Psoas muscle (tissue), 8 donors: ENCODE results near the gene ANAPC7. TPM values are rescaled to one million over a fixed set of nuclear protein-coding genes. Genes with fewer than 3 reads are reported as not detected.

Source experiments
- ATAC-seq, 4 donors: fragments of 200-7000 bp; cut with Tn5 transposase; one replicate each; pipeline ENCODE4 v1.9.1; 2020; ENCODE audit warnings: moderate library complexity in 3 of 4, mild to moderate bottlenecking in 2 of 4
- DNase-seq, 2 donors: peaks; one replicate each; pipeline ENCODE4 v3.0.0-alpha.2; 2020
- H3K27ac ChIP-seq: fragments of 200-600 bp; one replicate; pipeline ENCODE4 v1.8.0; 2022
- H3K27me3 ChIP-seq, 3 donors: fragments of 200-600 bp in 1 of 3; one replicate each; pipeline versions ENCODE4 v1.6.1 to v1.8.0; 2013 to 2022; ENCODE audit warnings: low read length in 2 of 3, mild to moderate bottlenecking in 2 of 3, moderate library complexity in 1 of 3; ENCODE audit not compliant: insufficient read depth in 3 of 3
- H3K36me3 ChIP-seq, 2 donors: fragments of 200-600 bp in 1 of 2; one replicate each; pipeline versions ENCODE4 v1.6.1 to v1.8.0; 2013 to 2022; ENCODE audit warnings: low read depth in 1 of 2, mild to moderate bottlenecking in 1 of 2, moderate library complexity in 1 of 2; ENCODE audit not compliant: insufficient read depth in 1 of 2
- H3K4me1 ChIP-seq: fragments of 200-600 bp; one replicate; pipeline ENCODE4 v1.8.0; 2022
- H3K4me3 ChIP-seq: fragments of 200-600 bp; one replicate; pipeline ENCODE4 v1.8.0; 2022; ENCODE audit warnings: mild to moderate bottlenecking
- H3K9me3 ChIP-seq: fragments of 200-600 bp; one replicate; pipeline ENCODE4 v1.8.0; 2022
- WGBS, 3 donors: extraction: QIAGEN DNeasy Blood & Tissue Kit; methylation state at CpG; one replicate each; pipeline versions ENCODE4 v1.1.6 to v1.1.7; 2013; 5-methylcytosine and 5-hydroxymethylcytosine counted together
- intact Hi-C, 2 donors: fragments of 100-400 bp; cut with DNase I; formaldehyde crosslinking; loops; one replicate each; pipeline versions ENCODE4 v1.11.0 to v1.14.2; 2022
- long read RNA-seq, 2 donors: library from polyadenylated mRNA; unstranded; transcript quantifications; one replicate each; pipeline ENCODE4 v2.0.0, GENCODE V29; 2021
- polyA plus RNA-seq, 3 donors: library from polyadenylated mRNA; stranded (reverse); fragments of 200-250 nt; gene quantifications; one replicate each; pipeline ENCODE4 v1.2.3, GENCODE V29; 2013
- total RNA-seq, 4 donors: library from RNA; stranded (reverse); fragmentation: NEBNext Ultra II Directional in 2 of 4; extraction: Animal tissue kit (Norgen Biotek cat#: 25700) in 2 of 4; gene quantifications; one replicate each; pipeline versions ENCODE4 v1.2.1 to v1.2.4, GENCODE V29; 2021 to 2023
- TF ChIP-seq, protein P1 (sequence below): fragments of 200-600 bp; IDR thresholded peaks from one replicate; pipeline ENCODE4 v1.8.0; 2022; ENCODE audit warnings: antibody characterized with exemption
- donor health status: healthy with polysubstance abuse.
- donor health status: DM: no; HTN: no; CAD: no; lungs with moderate emphysema.
- donor health status: Bipolar disorder and iron deficiency.
- donor health status: healthy.
- donor health status: DM: yes; HTN: yes; CAD: no.
- donor health status: DM: no; HTN: no; CAD: no.
- donor health status: DM: no; HTN: no; CAD: no.
- donor health status: DM: yes; HTN: yes; CAD: no.

Gene ANAPC7, protein sequence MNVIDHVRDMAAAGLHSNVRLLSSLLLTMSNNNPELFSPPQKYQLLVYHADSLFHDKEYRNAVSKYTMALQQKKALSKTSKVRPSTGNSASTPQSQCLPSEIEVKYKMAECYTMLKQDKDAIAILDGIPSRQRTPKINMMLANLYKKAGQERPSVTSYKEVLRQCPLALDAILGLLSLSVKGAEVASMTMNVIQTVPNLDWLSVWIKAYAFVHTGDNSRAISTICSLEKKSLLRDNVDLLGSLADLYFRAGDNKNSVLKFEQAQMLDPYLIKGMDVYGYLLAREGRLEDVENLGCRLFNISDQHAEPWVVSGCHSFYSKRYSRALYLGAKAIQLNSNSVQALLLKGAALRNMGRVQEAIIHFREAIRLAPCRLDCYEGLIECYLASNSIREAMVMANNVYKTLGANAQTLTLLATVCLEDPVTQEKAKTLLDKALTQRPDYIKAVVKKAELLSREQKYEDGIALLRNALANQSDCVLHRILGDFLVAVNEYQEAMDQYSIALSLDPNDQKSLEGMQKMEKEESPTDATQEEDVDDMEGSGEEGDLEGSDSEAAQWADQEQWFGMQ
- 10 to 100 TPM; 31.9 to 43.9 (median 40.2) TPM for total RNA-seq
- polyA plus RNA-seq = 10 to 100 TPM; 20.8 to 35.1 (median 24.0) TPM
- long read RNA-seq, donor 1, transcript ANAPC7-203 (11 exons, 3,045 nt) = major isoform, 48 of 58 reads
- long read RNA-seq, donor 1, partial matches to known transcripts = 3 of 58 reads
- long read RNA-seq, donor 1, other reads (novel, unspliced or antisense) = 4 of 58 reads
- long read RNA-seq, donor 2, transcript ANAPC7-203 (11 exons, 3,045 nt) = major isoform, 29 of 53 reads
- long read RNA-seq, donor 2, transcript ANAPC7-201 (10 exons, 2,200 nt) = minor isoform, 6 of 53 reads
- long read RNA-seq, donor 2, partial matches to known transcripts = 4 of 53 reads
- long read RNA-seq, donor 2, other reads (novel, unspliced or antisense) = 14 of 53 reads

DNA sequence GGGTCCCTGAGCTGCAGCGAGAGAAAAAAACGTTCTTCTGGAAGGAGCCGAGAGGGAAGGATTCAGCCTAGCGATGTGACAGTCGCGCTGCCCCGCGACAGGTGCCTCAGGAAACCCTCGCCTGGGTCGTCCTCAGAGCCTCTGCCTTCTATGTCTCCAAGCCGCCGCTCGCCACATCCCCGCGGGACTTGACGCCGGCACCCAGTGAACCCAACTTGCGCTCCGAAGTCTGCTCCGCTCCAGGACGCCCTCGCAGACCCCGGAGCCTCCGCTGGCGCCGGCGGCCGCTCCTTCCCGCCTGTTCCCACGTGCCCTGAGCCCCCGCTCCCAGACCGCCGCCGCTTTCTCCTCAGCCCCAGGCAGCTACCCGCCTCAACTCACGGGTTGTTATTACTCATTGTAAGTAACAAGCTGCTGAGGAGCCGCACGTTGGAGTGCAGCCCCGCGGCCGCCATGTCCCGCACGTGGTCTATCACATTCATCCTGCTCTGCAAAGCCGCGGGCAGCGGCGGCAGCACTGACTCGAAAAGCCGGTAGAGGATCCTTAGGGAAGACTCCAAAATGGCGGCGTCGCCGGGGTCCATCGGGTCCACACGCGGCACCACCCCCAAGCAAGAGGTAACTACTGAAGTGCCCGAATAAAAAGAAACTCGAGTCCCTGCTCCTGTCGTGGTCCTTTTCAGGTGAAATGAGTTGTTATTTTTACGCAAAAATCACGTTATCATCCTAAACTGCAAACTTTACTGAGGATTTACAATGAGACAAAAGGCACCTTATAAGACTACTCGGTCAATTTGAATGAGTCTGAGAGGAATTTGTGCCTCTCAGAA lies at the start of gene ANAPC7:
TSS of gene ANAPC7 (minus strand) at position 563 of the 830 bp plus-strand sequence. CDS start at position 482, 81 bp downstream.
- intact Hi-C loops = no loop called here
- peak within 1 kb of the TSS; percentile 96 for H3K4me3 ChIP-seq
- no peaks in the 10 kb centered on the region for H3K27me3 ChIP-seq
- peak within 1 kb of the TSS; percentile 95 for H3K27ac ChIP-seq
- peak; percentile 91 to 97 for DNase-seq
- WGBS, 3 donors = 0 to 1% (median 0%) methylated on average over 58 to 62 of the region's 62 CpGs
- H3K9me3 ChIP-seq = no peaks in the 10 kb centered on the region
- peaks cover 0 to 32% of the 10 kb centered on the region in 2 donors for H3K36me3 ChIP-seq
- ATAC-seq = peak; percentile 98 to 99 (median 98)
- H3K4me1 ChIP-seq = peaks cover 6% of the 10 kb centered on the region
- TF ChIP-seq, protein P1, sequence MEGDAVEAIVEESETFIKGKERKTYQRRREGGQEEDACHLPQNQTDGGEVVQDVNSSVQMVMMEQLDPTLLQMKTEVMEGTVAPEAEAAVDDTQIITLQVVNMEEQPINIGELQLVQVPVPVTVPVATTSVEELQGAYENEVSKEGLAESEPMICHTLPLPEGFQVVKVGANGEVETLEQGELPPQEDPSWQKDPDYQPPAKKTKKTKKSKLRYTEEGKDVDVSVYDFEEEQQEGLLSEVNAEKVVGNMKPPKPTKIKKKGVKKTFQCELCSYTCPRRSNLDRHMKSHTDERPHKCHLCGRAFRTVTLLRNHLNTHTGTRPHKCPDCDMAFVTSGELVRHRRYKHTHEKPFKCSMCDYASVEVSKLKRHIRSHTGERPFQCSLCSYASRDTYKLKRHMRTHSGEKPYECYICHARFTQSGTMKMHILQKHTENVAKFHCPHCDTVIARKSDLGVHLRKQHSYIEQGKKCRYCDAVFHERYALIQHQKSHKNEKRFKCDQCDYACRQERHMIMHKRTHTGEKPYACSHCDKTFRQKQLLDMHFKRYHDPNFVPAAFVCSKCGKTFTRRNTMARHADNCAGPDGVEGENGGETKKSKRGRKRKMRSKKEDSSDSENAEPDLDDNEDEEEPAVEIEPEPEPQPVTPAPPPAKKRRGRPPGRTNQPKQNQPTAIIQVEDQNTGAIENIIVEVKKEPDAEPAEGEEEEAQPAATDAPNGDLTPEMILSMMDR = peak; percentile 3

DNA sequence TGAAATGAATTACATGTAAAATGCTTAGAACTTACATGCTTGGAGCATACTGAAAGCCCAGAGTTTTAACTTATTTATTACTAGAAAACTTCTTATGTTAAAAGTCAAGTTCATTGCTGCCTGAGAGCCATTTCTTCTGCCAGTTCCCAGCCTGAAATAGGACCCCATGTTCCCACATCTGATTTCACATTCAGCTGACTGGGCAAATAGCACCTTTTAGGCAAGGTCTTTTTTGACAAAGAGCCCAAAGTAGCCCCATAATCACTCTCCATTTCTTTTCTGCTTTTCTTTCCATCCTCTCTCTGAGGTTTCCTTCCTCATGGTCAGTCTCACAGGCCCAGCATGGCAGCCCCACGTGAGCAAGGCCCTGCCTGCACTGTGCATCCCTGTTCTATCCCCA lies 47.8 kb upstream of the ANAPC7 start:
- no peaks in the 10 kb centered on the region for H3K27me3 ChIP-seq
- 63 to 88% (median 66%) methylated on average over 1 of the region's 1 CpG for WGBS, 3 donors
- TF ChIP-seq, protein P1 = no peak
- ATAC-seq (no peak), DNase-seq (no peak)
- intact Hi-C loops = loop anchor here (5.0 to 10.0 kb wide), 4 partner anchors 151 to 864 kb away; no protein-coding TSS in a partner anchor
- no peak overlapping the region for H3K4me3 ChIP-seq
- H3K27ac ChIP-seq = peak overlapping the region; percentile 89
- no peaks in the 10 kb centered on the region for H3K9me3 ChIP-seq
- peaks cover 9 to 42% of the 10 kb centered on the region in 2 donors for H3K36me3 ChIP-seq
- H3K4me1 ChIP-seq = peaks cover 15% of the 10 kb centered on the region

DNA sequence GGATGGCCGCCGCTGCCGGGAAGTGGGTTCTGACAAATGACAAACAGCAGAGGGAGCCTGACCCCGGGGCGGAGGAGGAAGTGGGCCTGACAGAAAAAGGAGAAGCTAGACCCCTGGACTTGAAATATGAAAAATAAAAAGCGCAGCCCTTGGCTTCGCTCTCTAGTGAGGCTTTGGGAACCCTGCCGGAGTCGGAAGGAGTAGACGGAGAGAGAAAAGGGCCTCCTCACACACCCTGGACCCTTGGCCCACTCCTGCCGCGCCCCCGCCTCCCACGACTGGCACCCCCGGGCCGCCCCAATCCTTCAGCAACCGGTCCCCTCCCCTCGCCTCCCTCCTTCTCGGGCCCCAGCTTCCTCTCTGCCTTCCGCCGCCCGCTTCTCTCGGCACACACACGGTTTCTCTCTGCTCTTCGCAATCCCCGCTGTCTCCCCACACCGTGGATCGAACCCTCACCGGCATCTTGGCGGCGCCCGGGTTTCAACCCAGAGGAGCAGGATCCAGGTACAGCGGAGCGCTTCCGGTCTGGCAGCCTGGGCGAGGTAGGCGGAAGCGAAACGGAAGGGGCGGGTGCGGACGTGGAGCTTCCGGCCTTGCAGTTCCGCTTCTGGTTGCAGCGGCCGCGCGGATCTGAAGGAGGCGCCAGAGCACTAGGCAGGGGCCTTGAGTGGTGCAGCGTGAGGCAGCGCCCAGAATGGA lies 46.4 kb upstream of the ANAPC7 start, which contains the start of gene ARPC3:
TSS of gene ARPC3 (minus strand) at position 539 of the 699 bp plus-strand sequence. CDS start at position 462, 77 bp downstream.
- Histone ChIP-seq H3K9me3 (no peaks in the 10 kb centered on the region), H3K4me1 (peaks cover 9% of the 10 kb centered on the region), H3K4me3 (peak within 1 kb of the TSS; percentile 88), H3K36me3 (peaks cover 15 to 43% of the 10 kb centered on the region in 2 donors), H3K27me3 (no peaks in the 10 kb centered on the region), H3K27ac (peak within 1 kb of the TSS; percentile 89)
- peak; percentile 99 for ATAC-seq
- DNase-seq = peak; percentile 95 to 97
- 0% methylated on average over 40 to 51 of the region's 51 CpGs for WGBS, 3 donors
- intact Hi-C loops = loop anchor here (5.0 to 10.0 kb wide), 4 partner anchors 152 to 865 kb away; no protein-coding TSS in a partner anchor
- TF ChIP-seq, protein P1 = peak; percentile 92

DNA sequence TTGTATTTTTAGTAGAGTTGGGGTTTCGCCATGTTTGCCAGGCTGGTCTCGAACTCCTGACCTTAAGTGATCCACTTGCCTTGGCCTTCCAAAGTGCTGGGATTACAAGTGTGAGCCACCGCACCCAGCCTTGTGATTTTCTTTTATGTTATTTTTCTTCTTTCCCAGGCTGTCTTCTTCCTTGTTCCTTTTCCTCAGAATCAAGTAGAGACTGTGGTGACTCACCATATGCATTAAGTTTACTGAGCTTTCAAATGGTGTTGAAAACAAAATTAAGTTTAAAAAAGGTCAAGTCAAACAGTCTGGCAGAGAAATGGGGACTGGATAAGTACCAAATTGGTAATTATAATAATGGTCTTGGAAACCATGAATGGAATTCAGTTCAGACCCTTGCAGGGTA lies 40.9 kb upstream of the ANAPC7 start:
- no peaks in the 10 kb centered on the region for H3K27me3 ChIP-seq
- no peak overlapping the region for H3K27ac ChIP-seq
- H3K4me3 ChIP-seq = no peak overlapping the region
- DNase-seq (no peak), ATAC-seq (no peak)
- H3K9me3 ChIP-seq = no peaks in the 10 kb centered on the region
- H3K36me3 ChIP-seq = peaks cover 16 to 61% of the 10 kb centered on the region in 2 donors
- peaks cover 5% of the 10 kb centered on the region for H3K4me1 ChIP-seq
- 94 to 96% (median 95%) methylated on average over 3 of the region's 3 CpGs for WGBS, 3 donors
- intact Hi-C loops = no loop called here
- TF ChIP-seq, protein P1 = no peak
